ENCODE data around the gene MAGI2. TPM values are rescaled to one million over a fixed set of nuclear protein-coding genes. Genes with fewer than 3 reads are reported as not detected.

MAGI2 gene
- total RNA-seq, 2 experiments from 2014 or later, result 0.03 to 0.17 TPM

GRCh38 chr7:78222001-78222751, 1231.3 kb downstream of the MAGI2 start:
- no peaks in the 10 kb centered on the region for H3K36me3 ChIP-seq (ENCODE audit: insufficient read depth, low read length)
- no TSS peak for BruUV-seq (replicated peaks)
- DNase-seq (ENCODE audit: low spot score), result peak; percentile 48
- POLR2A ChIA-PET, result interaction anchor here (0.5 to 1.2 kb wide), 5 partner anchors 16 to 242 kb away, joined by 3 to 4 read pairs (median 4); no protein-coding TSS in a partner anchor
- no peak overlapping the region for H3K27ac ChIP-seq (ENCODE audit: low read depth, low read length, poor library complexity, severe bottlenecking)
- H3K4me1 ChIP-seq (ENCODE audit: insufficient read depth, low read length, poor library complexity, severe bottlenecking), result peaks cover 9% of the 10 kb centered on the region
- H3K9me2 ChIP-seq (ENCODE audit: insufficient read depth, low read length), result no peaks in the 10 kb centered on the region
- CTCF ChIA-PET (ENCODE audit: unreplicated experiment), result no interaction called here
- no peaks in the 10 kb centered on the region for H4K20me1 ChIP-seq (ENCODE audit: insufficient read depth, low read length)
- no peak overlapping the region for H3K4me3 ChIP-seq (ENCODE audit: low read depth, low read length, poor library complexity, severe bottlenecking)
- no peaks in the 10 kb centered on the region for H3K9me3 ChIP-seq (ENCODE audit: low read length)
- H3K4me2 ChIP-seq (ENCODE audit: low read length), result no peak overlapping the region
- TF ChIP-seq CTCF (conservative IDR thresholded peaks at IDR 0.05; ENCODE audit: low read length) (peak; percentile 75), EZH2phosphoT487 (IDR thresholded peaks at IDR 0.05; ENCODE audit: borderline replicate concordance, low read depth, low read length) (no peak)
- no peaks in the 10 kb centered on the region for H3K79me2 ChIP-seq (ENCODE audit: insufficient read depth, low read depth, low read length)
- H2AFZ ChIP-seq (ENCODE audit: low read length), result peak overlapping the region; percentile 76; the same call in 1 of the 2 replicates
- intact Hi-C loops (cut with micrococcal nuclease; ENCODE audit: unreplicated experiment), result loop anchor here (10.0 kb wide), 1 partner anchor 567 kb away; no protein-coding TSS in a partner anchor

- Histone ChIP-seq H2AFZ (ENCODE audit: low read length) (no peak overlapping the region), H3K79me2 (ENCODE audit: insufficient read depth, low read depth, low read length) (no peaks in the 10 kb centered on the region), H3K4me2 (ENCODE audit: low read length) (no peak overlapping the region), H3K36me3 (ENCODE audit: insufficient read depth, low read length) (no peaks in the 10 kb centered on the region), H3K27ac (ENCODE audit: low read depth, low read length, poor library complexity, severe bottlenecking) (no peak overlapping the region), H3K4me1 (ENCODE audit: insufficient read depth, low read length, poor library complexity, severe bottlenecking) (peaks cover 9% of the 10 kb centered on the region), H3K4me3 (ENCODE audit: low read depth, low read length, poor library complexity, severe bottlenecking) (no peak overlapping the region), H4K20me1 (ENCODE audit: insufficient read depth, low read length) (no peaks in the 10 kb centered on the region), H3K9me3 (ENCODE audit: low read length) (no peaks in the 10 kb centered on the region), H3K9me2 (ENCODE audit: insufficient read depth, low read length) (no peaks in the 10 kb centered on the region)
- no TSS peak for BruUV-seq (replicated peaks)
- ChIA-PET CTCF (ENCODE audit: unreplicated experiment) (no interaction called here), POLR2A (no interaction called here)
- TF ChIP-seq EZH2phosphoT487 (IDR thresholded peaks at IDR 0.05; ENCODE audit: borderline replicate concordance, low read depth, low read length) (no peak), CTCF (conservative IDR thresholded peaks at IDR 0.05; ENCODE audit: low read length) (no peak)
- intact Hi-C loops (cut with micrococcal nuclease; ENCODE audit: unreplicated experiment), result loop anchor here (10.0 kb wide), 1 partner anchor 566 kb away; no protein-coding TSS in a partner anchor
- no peak for DNase-seq (ENCODE audit: low spot score)
Measured at GRCh38 chr7:78220754-78221153, 1232.7 kb downstream of the MAGI2 start.

DNA sequence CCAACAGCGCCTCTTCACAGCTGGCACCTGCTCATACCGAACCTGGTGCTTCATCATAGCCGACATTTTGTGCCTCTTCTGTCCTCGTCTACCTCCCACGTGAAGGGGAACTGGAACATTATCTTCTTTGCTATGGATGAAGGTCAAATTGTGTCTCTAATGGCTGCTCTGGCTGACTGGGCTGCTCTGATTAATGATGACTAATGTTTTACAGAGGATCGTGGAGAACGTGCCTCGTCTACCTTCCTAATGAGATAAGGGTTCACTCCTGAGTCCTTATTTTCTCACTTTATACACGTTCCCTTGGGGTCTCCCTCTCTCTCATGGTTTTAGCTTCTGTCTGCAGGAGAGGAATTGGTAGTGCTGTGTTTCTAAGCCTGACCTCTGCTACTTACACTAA, 1234.6 kb downstream of the MAGI2 start:
- intact Hi-C loops (cut with micrococcal nuclease; ENCODE audit: unreplicated experiment), result no loop called here

More for the DNA sequence above, 1234.6 kb downstream of the MAGI2 start:
- TF ChIP-seq EZH2phosphoT487 (IDR thresholded peaks at IDR 0.05; ENCODE audit: borderline replicate concordance, low read depth, low read length), result no peak
- TF ChIP-seq CTCF (conservative IDR thresholded peaks at IDR 0.05; ENCODE audit: low read length), result no peak
- POLR2A ChIA-PET, result no interaction called here
- CTCF ChIA-PET (ENCODE audit: unreplicated experiment), result no interaction called here
- BruUV-seq (replicated peaks), result no TSS peak
- DNase-seq (ENCODE audit: low spot score), result no peak
- H2AFZ ChIP-seq (ENCODE audit: low read length), result no peak overlapping the region
- H3K4me1 ChIP-seq (ENCODE audit: insufficient read depth, low read length, poor library complexity, severe bottlenecking), result peaks cover 9% of the 10 kb centered on the region
- H3K36me3 ChIP-seq (ENCODE audit: insufficient read depth, low read length), result no peaks in the 10 kb centered on the region
- H3K27ac ChIP-seq (ENCODE audit: low read depth, low read length, poor library complexity, severe bottlenecking), result no peak overlapping the region
- no peaks in the 10 kb centered on the region for H3K9me3 ChIP-seq (ENCODE audit: low read length)
- H4K20me1 ChIP-seq (ENCODE audit: insufficient read depth, low read length), result no peaks in the 10 kb centered on the region
- H3K4me3 ChIP-seq (ENCODE audit: low read depth, low read length, poor library complexity, severe bottlenecking), result no peak overlapping the region
- no peaks in the 10 kb centered on the region for H3K9me2 ChIP-seq (ENCODE audit: insufficient read depth, low read length)
- H3K79me2 ChIP-seq (ENCODE audit: insufficient read depth, low read depth, low read length), result no peaks in the 10 kb centered on the region
- H3K4me2 ChIP-seq (ENCODE audit: low read length), result no peak overlapping the region
